Astrocyte (in vitro differentiated cells and primary cell): ENCODE data around the gene C2CD4C. TPM values are rescaled to one million over a fixed set of nuclear protein-coding genes. Genes with fewer than 3 reads are reported as not detected.

Experiments used
- DNase-seq: peaks from one replicate; pipeline ENCODE4 v3.0.0-alpha.2; 2010; ENCODE audit warnings: low read depth
- FAIRE-seq: peaks from 2 replicates; lab custom pipeline; 2011; peaks lifted over from hg19 to GRCh38; lab: Jason Lieb, UNC
- H2AFZ ChIP-seq: 2 replicates; pipeline ENCODE4 v1.6.0; 2012; ENCODE audit warnings: low read depth, low read length, inconsistent platforms
- H3K27ac ChIP-seq: 2 replicates; pipeline ENCODE4 v1.5.1; 2011; ENCODE audit warnings: low read depth, low read length, inconsistent platforms
- H3K27me3 ChIP-seq: 2 replicates; pipeline ENCODE4 v1.6.0; 2011; ENCODE audit warnings: low read length, inconsistent platforms; ENCODE audit not compliant: insufficient read depth
- H3K36me3 ChIP-seq: 2 replicates; pipeline ENCODE4 v1.5.1; 2011; ENCODE audit warnings: low read length, inconsistent platforms; ENCODE audit not compliant: insufficient read depth
- H3K4me1 ChIP-seq: 2 replicates; pipeline ENCODE4 v1.5.1; 2011; ENCODE audit warnings: low read length, inconsistent platforms; ENCODE audit not compliant: insufficient read depth
- H3K4me2 ChIP-seq: 2 replicates; pipeline ENCODE4 v1.6.0; 2012; ENCODE audit warnings: low read length, inconsistent platforms
- H3K4me3 ChIP-seq: 2 replicates; pipeline ENCODE4 v1.5.1; 2011; ENCODE audit warnings: low read depth, mild to moderate bottlenecking, low read length, inconsistent platforms; ENCODE audit not compliant: insufficient read depth
- H3K79me2 ChIP-seq: 2 replicates; pipeline ENCODE4 v1.6.0; 2012; ENCODE audit warnings: mild to moderate bottlenecking, low read length, inconsistent platforms; ENCODE audit not compliant: insufficient read depth
- H3K9ac ChIP-seq: 2 replicates; pipeline ENCODE4 v1.6.0; 2012; ENCODE audit warnings: mild to moderate bottlenecking, low read length, inconsistent platforms
- H3K9me3 ChIP-seq: 2 replicates; pipeline ENCODE4 v1.5.1; 2012; ENCODE audit warnings: low read depth, mild to moderate bottlenecking, low read length, inconsistent platforms; ENCODE audit not compliant: insufficient read depth
- H4K20me1 ChIP-seq: 2 replicates; pipeline ENCODE4 v1.6.0; 2012; ENCODE audit warnings: low read length, inconsistent platforms; ENCODE audit not compliant: insufficient read depth
- H3K27ac Mint-ChIP-seq: one replicate; pipeline ENCODE4 v1.8.0; 2021; ENCODE audit warnings: mild to moderate bottlenecking, mixed read lengths; ENCODE audit not compliant: unreplicated experiment
- H3K27me3 Mint-ChIP-seq: one replicate; pipeline ENCODE4 v1.8.0; 2021; ENCODE audit warnings: low read depth, mixed read lengths; ENCODE audit not compliant: unreplicated experiment
- H3K36me3 Mint-ChIP-seq: one replicate; pipeline ENCODE4 v1.8.0; 2021; ENCODE audit warnings: low read depth, mixed read lengths; ENCODE audit not compliant: unreplicated experiment
- H3K4me1 Mint-ChIP-seq: one replicate; pipeline ENCODE4 v1.8.0; 2021; ENCODE audit warnings: low read depth, mixed read lengths; ENCODE audit not compliant: unreplicated experiment
- H3K4me3 Mint-ChIP-seq: one replicate; pipeline ENCODE4 v1.8.0; 2021; ENCODE audit warnings: mild to moderate bottlenecking, moderate library complexity, mixed read lengths; ENCODE audit not compliant: unreplicated experiment
- H3K9me3 Mint-ChIP-seq: one replicate; pipeline ENCODE4 v1.8.0; 2021; ENCODE audit warnings: mild to moderate bottlenecking, mixed read lengths; ENCODE audit not compliant: unreplicated experiment
- EZH2 ChIP-seq: IDR thresholded peaks from 2 replicates; pipeline ENCODE4 v1.6.1; 2012; ENCODE audit warnings: mild to moderate bottlenecking, low read length, inconsistent platforms; ENCODE audit not compliant: insufficient read depth
- total RNA-seq: library from RNA; stranded (reverse); gene quantifications from 2 replicates; pipeline ENCODE4 v1.2.1, GENCODE V29; 2021
- TF ChIP-seq, protein P1 (sequence below): IDR thresholded peaks from 2 replicates; pipeline ENCODE4 v1.5.1; 2011; ENCODE audit warnings: low read depth, mild to moderate bottlenecking, inconsistent platforms, low read length, moderate library complexity; ENCODE audit not compliant: insufficient read depth

The C2CD4C gene
- total RNA-seq, 1 donor from 2014 or later = 3.4 TPM

- no peaks in the 10 kb centered on the region for H3K79me2 ChIP-seq
- Mint-ChIP-seq H3K27me3 (peaks cover 59% of the 10 kb centered on the region), H3K4me3 (no peak overlapping the region), H3K9me3 (peaks cover 3% of the 10 kb centered on the region), H3K4me1 (no peaks in the 10 kb centered on the region), H3K36me3 (peaks cover 5% of the 10 kb centered on the region), H3K27ac (no peak overlapping the region)
- DNase-seq (no peak), FAIRE-seq (no peak)
- H3K27me3 ChIP-seq = peaks cover 14% of the 10 kb centered on the region
- no peaks in the 10 kb centered on the region for H3K4me1 ChIP-seq
- no peaks in the 10 kb centered on the region for H3K9me3 ChIP-seq
- H2AFZ ChIP-seq = no peak overlapping the region
- no peak overlapping the region for H3K27ac ChIP-seq
- no peak overlapping the region for H3K4me3 ChIP-seq
- H3K9ac ChIP-seq = no peak overlapping the region
- no peaks in the 10 kb centered on the region for H4K20me1 ChIP-seq
- H3K4me2 ChIP-seq = no peak overlapping the region
- no peak for TF ChIP-seq EZH2
- TF ChIP-seq, protein P1, sequence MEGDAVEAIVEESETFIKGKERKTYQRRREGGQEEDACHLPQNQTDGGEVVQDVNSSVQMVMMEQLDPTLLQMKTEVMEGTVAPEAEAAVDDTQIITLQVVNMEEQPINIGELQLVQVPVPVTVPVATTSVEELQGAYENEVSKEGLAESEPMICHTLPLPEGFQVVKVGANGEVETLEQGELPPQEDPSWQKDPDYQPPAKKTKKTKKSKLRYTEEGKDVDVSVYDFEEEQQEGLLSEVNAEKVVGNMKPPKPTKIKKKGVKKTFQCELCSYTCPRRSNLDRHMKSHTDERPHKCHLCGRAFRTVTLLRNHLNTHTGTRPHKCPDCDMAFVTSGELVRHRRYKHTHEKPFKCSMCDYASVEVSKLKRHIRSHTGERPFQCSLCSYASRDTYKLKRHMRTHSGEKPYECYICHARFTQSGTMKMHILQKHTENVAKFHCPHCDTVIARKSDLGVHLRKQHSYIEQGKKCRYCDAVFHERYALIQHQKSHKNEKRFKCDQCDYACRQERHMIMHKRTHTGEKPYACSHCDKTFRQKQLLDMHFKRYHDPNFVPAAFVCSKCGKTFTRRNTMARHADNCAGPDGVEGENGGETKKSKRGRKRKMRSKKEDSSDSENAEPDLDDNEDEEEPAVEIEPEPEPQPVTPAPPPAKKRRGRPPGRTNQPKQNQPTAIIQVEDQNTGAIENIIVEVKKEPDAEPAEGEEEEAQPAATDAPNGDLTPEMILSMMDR = no peak
- no peaks in the 10 kb centered on the region for H3K36me3 ChIP-seq
Measured at GRCh38 chr19:367561-367960, 41.4 kb downstream of the C2CD4C start.

DNA sequence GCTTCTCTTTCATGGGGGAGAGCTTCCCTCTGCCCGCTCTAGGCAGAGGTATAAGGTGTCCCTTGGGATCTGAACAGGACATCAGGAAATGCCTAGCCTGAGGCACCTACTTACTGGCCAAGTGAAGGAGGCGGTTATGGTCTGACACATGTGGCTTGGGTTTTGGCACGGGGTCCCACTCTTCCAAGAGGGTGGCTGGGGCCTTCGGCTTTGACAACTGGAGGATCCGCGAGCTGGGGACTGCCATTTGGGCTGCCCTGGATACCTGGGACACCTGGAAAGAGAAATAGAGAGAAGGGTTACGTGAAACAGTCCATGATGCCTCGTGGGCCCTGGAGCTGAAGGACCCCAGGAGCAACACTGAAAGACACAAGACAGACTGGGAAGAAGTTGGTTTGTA lies 42.0 kb downstream of the C2CD4C start:
- H3K27ac Mint-ChIP-seq = no peak overlapping the region
- Histone ChIP-seq H4K20me1 (no peaks in the 10 kb centered on the region), H3K9me3 (no peaks in the 10 kb centered on the region), H3K4me3 (no peak overlapping the region), H3K27me3 (peaks cover 9% of the 10 kb centered on the region), H3K4me1 (no peaks in the 10 kb centered on the region), H3K36me3 (no peaks in the 10 kb centered on the region), H3K4me2 (no peak overlapping the region), H2AFZ (no peak overlapping the region), H3K27ac (no peak overlapping the region), H3K9ac (no peak overlapping the region), H3K79me2 (no peaks in the 10 kb centered on the region)
- peaks cover 54% of the 10 kb centered on the region for H3K27me3 Mint-ChIP-seq
- DNase-seq (no peak), FAIRE-seq (no peak)
- no peaks in the 10 kb centered on the region for H3K4me1 Mint-ChIP-seq
- TF ChIP-seq, protein P1 = no peak
- TF ChIP-seq EZH2 = no peak
- no peak overlapping the region for H3K4me3 Mint-ChIP-seq
- H3K36me3 Mint-ChIP-seq = peaks cover 5% of the 10 kb centered on the region
- H3K9me3 Mint-ChIP-seq = peaks cover 3% of the 10 kb centered on the region

DNA sequence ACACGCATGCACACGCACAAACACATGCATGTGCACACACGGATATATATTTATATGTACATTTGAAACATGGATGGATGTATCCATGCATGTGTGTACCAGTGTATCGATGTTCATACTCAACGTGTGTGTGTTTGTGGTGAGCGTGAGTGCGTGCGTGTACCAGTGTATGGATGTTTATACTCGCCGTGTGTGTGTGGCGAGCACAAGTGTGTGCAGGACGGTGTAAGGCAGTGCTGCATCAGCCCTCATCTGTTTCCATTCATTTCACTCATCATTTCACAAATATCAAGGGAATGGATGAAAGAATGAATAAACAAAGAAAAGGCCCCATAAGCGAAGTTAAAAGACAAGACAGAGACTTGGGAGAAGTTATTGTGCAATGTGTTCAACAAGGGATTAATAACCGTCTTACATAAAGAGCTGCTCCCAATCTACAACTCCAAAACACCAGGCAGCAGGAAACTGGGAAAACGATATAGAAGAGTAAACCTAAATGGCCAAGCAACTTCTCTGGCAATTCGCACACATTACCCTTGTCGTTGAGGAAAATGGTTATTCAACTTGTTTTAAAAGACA lies 42.7 kb downstream of the C2CD4C start:
- no peak for TF ChIP-seq EZH2
- TF ChIP-seq, protein P1 = no peak
- no peak overlapping the region for H3K27ac Mint-ChIP-seq
- peaks cover 3% of the 10 kb centered on the region for H3K27me3 ChIP-seq
- H3K4me3 Mint-ChIP-seq = no peak overlapping the region
- DNase-seq = no peak
- H3K4me2 ChIP-seq = no peak overlapping the region
- H3K4me1 ChIP-seq = no peaks in the 10 kb centered on the region
- no peaks in the 10 kb centered on the region for H3K79me2 ChIP-seq
- no peaks in the 10 kb centered on the region for H3K36me3 ChIP-seq
- H3K9me3 ChIP-seq = no peaks in the 10 kb centered on the region
- H2AFZ ChIP-seq = no peak overlapping the region
- H4K20me1 ChIP-seq = no peaks in the 10 kb centered on the region
- H3K27me3 Mint-ChIP-seq = peaks cover 47% of the 10 kb centered on the region
- H3K4me1 Mint-ChIP-seq = no peaks in the 10 kb centered on the region
- no peak for FAIRE-seq
- H3K4me3 ChIP-seq = no peak overlapping the region
- no peak overlapping the region for H3K27ac ChIP-seq
- peaks cover 3% of the 10 kb centered on the region for H3K9me3 Mint-ChIP-seq
- no peak overlapping the region for H3K9ac ChIP-seq
- H3K36me3 Mint-ChIP-seq = peaks cover 5% of the 10 kb centered on the region
